ENCODE results near the gene GNG11.

The GNG11 gene

GRCh38 chr7:93948873-93949272 lies 27.3 kb downstream of the GNG11 start:
- no peak for DNase-seq (ENCODE audit: low read depth)

- DNase-seq (ENCODE audit: low read depth): no peak
Observed at GRCh38 chr7:93949423-93949822, 27.9 kb downstream of the GNG11 start.

- DNase-seq (ENCODE audit: low read depth): no peak
Observed at GRCh38 chr7:93955304-93955703, 33.8 kb downstream of the GNG11 start.

GRCh38 chr7:93957767-93958166 lies 36.2 kb downstream of the GNG11 start:
- no peak for DNase-seq (ENCODE audit: low read depth)

- no peak for DNase-seq (ENCODE audit: low read depth)
Observed at GRCh38 chr7:93958216-93958615, 36.7 kb downstream of the GNG11 start.

GRCh38 chr7:93958651-93959050 lies 37.1 kb downstream of the GNG11 start:
- no peak for DNase-seq (ENCODE audit: low read depth)

- no peak for DNase-seq (ENCODE audit: low read depth)
Observed at GRCh38 chr7:93960986-93961385, 39.5 kb downstream of the GNG11 start.

GRCh38 chr7:93964262-93964661 lies 42.7 kb downstream of the GNG11 start:
- no peak for DNase-seq (ENCODE audit: low read depth)

GRCh38 chr7:93964813-93965212 lies 43.3 kb downstream of the GNG11 start:
- DNase-seq (ENCODE audit: low read depth): no peak

GRCh38 chr7:93968911-93969620 lies 47.5 kb downstream of the GNG11 start:
- no peak for DNase-seq (ENCODE audit: low read depth)

GRCh38 chr7:93972029-93972725 lies 50.6 kb downstream of the GNG11 start:
- DNase-seq (ENCODE audit: low read depth): no peak

- no peak for DNase-seq (ENCODE audit: low read depth)
Observed at GRCh38 chr7:93973134-93973533, 51.6 kb downstream of the GNG11 start.

- no peak for DNase-seq (ENCODE audit: low read depth)
Observed at GRCh38 chr7:93977211-93977950, 55.8 kb downstream of the GNG11 start.
